Dermis lymphatic vessel endothelial cell (primary cell): ENCODE results near the gene BEX5. TPM values are rescaled to one million over a fixed set of nuclear protein-coding genes. Genes with fewer than 3 reads are reported as not detected.

Experiments used
- total RNA-seq: library from RNA; depleted of rRNA; stranded (reverse); fragments of >200 nt; gene quantifications from 2 replicates; pipeline ENCODE4 v1.2.1, GENCODE V29; 2014

Gene BEX5
- 0.11 and 1.7 TPM in 2 replicates for total RNA-seq

DNA sequence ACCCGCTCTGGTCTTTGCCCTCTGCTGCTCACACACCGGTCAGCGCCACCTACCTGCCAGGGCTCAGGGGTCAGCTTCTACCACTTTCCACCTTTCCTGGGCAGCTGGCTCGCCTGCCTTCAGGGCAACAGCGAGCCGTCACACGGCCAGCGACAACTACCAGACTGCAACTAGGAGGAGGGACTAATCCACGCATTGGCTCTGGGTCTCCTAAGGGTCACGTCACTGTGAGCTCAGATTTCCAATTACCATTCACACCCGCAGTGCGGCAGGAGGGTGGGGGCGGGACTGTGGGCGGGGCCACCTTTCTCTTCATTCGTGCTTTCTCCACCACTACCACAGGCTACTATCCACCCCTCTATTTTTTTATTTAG is at the start of gene BEX5:
BEX5 (minus strand) TSS at position 172 of the 374 bp plus-strand sequence. CDS start 1,712 bp downstream, outside the sequence.

DNA sequence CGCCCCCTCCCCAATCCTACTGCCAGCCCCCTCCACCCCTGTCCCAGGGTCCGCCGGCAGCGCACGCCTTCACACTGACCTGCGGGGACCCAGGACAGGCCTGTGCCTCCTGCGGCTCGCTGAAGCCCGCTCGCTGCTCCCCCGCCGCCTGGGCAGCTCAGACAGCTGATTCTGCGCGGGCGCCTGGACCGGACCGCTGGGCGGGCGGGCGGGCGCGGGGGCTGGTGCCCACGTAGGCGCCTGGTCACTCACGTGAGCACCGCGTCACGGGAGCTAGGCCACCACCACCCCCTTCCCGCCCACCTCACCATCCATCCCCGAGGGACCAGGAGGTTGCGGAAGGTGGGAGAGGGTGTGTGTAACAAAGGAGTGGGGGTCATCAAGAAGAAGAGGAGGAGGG is 13.5 kb downstream of the BEX5 start, which contains the start of gene TCEAL6:
TCEAL6 (minus strand) TSS at position 208 of the 400 bp plus-strand sequence.

DNA sequence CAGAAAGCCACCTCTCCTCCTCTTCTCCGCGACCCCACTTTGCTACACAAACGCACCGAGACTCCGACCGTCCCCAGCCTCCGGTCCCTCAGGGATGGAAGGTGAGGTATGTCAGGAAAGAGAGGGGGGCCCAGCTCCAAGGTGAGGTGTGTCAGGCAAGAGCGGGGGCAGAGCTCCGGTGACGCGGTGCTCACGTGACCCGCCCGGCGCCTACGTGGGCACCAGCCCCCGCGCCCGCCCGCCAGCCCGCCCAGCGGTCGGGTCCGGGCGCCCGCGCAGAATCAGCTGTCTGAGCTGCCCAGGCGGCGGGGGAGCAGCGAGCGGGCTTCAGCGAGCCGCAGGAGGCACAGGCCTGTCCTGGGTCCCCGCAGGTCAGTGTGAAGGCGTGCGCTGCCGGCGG is 30.3 kb downstream of the BEX5 start, which contains the start of gene TCEAL2:
TCEAL2 (plus strand) TSS at position 244 of the 400 bp plus-strand sequence. CDS start 1,152 bp downstream, outside the sequence.

Other genes with a start within 250 kb of the BEX5 start
- gene ZMAT1, start 223.9 kb downstream of the BEX5 start, total RNA-seq: 0.76 and 1.9 TPM in 2 replicates
- gene TCEAL2, start 30.3 kb downstream of the BEX5 start, total RNA-seq: not detected in 2 replicates
- gene TCEAL6, start 13.5 kb downstream of the BEX5 start, total RNA-seq: not detected in 2 replicates
- not detected in 2 replicates for gene TCP11X1, start 59.3 kb upstream of the BEX5 start, total RNA-seq
- gene NXF2, start 91.2 kb upstream of the BEX5 start, total RNA-seq: not detected in 2 replicates